Right cardiac atrium (tissue), 5 donors: ENCODE results near the gene PDGFC. TPM values are rescaled to one million over a fixed set of nuclear protein-coding genes. Genes with fewer than 3 reads are reported as not detected.
A peak's percentile ranks its signal among the peaks of the same experiment; 100 is the strongest.

ENCODE experiments used
- ATAC-seq, 2 donors: fragments of 200-7000 bp; cut with Tn5 transposase; one replicate each; pipeline versions ENCODE4 v1.8.0 to v1.9.1; 2020; ENCODE audit warnings: moderate library complexity in 2 of 2, mild to moderate bottlenecking in 1 of 2
- DNase-seq, 3 donors: peaks; one replicate each; pipeline ENCODE4 v3.0.0-alpha.2; 2020
- H3K27ac ChIP-seq: one replicate; pipeline ENCODE4 v1.5.1; 2013; ENCODE audit warnings: mild to moderate bottlenecking, low read length, control low read depth, moderate library complexity
- H3K27me3 ChIP-seq: one replicate; pipeline ENCODE4 v1.6.1; 2013; ENCODE audit not compliant: control insufficient read depth, insufficient read depth
- H3K4me1 ChIP-seq: one replicate; pipeline ENCODE4 v1.6.1; 2013; ENCODE audit warnings: low read length; ENCODE audit not compliant: control insufficient read depth, insufficient read depth
- H3K4me3 ChIP-seq: one replicate; pipeline ENCODE4 v1.5.1; 2013; ENCODE audit warnings: low read length, control low read depth
- H3K9me3 ChIP-seq: one replicate; pipeline ENCODE4 v1.6.1; 2013; ENCODE audit warnings: low read length; ENCODE audit not compliant: control insufficient read depth
- WGBS: extraction: QIAGEN DNeasy Blood & Tissue Kit; methylation state at CpG from one replicate; pipeline ENCODE4 v1.1.7; 2013; 5-methylcytosine and 5-hydroxymethylcytosine counted together
- intact Hi-C, 4 donors: fragments of 100-400 bp; cut with DNase I; formaldehyde crosslinking; loops; one replicate each; pipeline versions ENCODE4 v1.11.0 to v1.14.0; 2022 to 2023
- polyA plus RNA-seq: library from polyadenylated mRNA; stranded (reverse); fragments of 200-250 nt; gene quantifications from one replicate; pipeline ENCODE4 v1.2.3, GENCODE V29; 2013
- total RNA-seq, 4 donors: library from RNA; stranded (reverse); fragmentation: NEBNext Ultra II Directional; extraction: Animal tissue kit (Norgen Biotek cat#: 25700); gene quantifications; one replicate each; pipeline ENCODE4 v1.2.1, GENCODE V29; 2021
- donor health status: healthy with polysubstance abuse.
- donor health status: DM: no; HTN: yes; CAD: no.
- donor health status: DM: no; HTN: no; CAD: no.
- donor health status: DM: no; HTN: yes; CAD: no; lungs with severe emphysema.
- donor health status: DM: yes; HTN: yes; CAD: no.

PDGFC gene
- total and polyA plus RNA-seq, 5 donors = 6.5 to 17.9 (median 15.2) TPM

GRCh38 chr4:156972379-156973015, 898 bp upstream of the PDGFC start:
- ATAC-seq = no peak
- peak overlapping the region; percentile 75 for H3K27ac ChIP-seq
- no peaks in the 10 kb centered on the region for H3K9me3 ChIP-seq
- DNase-seq = no peak
- no peaks in the 10 kb centered on the region for H3K27me3 ChIP-seq
- H3K4me1 ChIP-seq = no peaks in the 10 kb centered on the region
- intact Hi-C loops = loop anchor here in 2 of 4 donors (10.0 kb wide), 2 partner anchors 72 to 488 kb away; no protein-coding TSS in a partner anchor
- H3K4me3 ChIP-seq = peak overlapping the region; percentile 100
- WGBS = 13% methylated on average over 8 of the region's 8 CpGs

DNA sequence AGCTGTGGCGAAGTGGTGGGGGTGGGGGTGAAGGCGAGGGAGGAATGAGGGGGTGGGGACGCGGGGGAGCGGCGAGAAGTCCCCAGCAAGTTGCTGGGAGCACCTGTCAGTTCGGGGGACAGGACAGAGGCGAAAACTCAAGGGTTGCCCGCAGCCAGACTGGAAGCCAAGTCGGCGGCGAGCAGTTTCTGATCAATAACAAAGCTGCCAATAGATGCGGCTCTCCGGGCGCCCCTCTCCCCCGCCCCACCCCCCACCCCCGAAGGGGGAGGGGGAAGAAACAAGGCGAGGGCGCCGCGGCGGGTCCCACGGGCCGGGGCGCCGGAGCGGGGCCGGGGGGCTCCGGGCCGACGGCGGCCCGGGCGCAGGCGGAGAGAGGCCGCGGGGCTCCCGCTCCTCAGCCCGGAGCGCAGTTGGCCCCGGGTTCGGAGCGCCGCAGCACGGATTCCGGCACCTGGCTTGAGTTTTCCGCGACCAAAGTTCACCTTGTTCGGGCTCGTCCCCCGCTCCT, 379 bp downstream of the PDGFC start:
- 1% methylated on average over 50 of the region's 51 CpGs for WGBS
- Histone ChIP-seq H3K27me3 (no peaks in the 10 kb centered on the region), H3K4me3 (peak overlapping the region; percentile 100), H3K9me3 (no peaks in the 10 kb centered on the region), H3K27ac (peak overlapping the region; percentile 99), H3K4me1 (no peaks in the 10 kb centered on the region)
- ATAC-seq = peak; percentile 7 to 8
- intact Hi-C loops = loop anchor here in 2 of 4 donors (10.0 kb wide), 2 partner anchors 74 to 486 kb away; no protein-coding TSS in a partner anchor
- DNase-seq = peak; percentile 24 to 64 (median 60)

DNA sequence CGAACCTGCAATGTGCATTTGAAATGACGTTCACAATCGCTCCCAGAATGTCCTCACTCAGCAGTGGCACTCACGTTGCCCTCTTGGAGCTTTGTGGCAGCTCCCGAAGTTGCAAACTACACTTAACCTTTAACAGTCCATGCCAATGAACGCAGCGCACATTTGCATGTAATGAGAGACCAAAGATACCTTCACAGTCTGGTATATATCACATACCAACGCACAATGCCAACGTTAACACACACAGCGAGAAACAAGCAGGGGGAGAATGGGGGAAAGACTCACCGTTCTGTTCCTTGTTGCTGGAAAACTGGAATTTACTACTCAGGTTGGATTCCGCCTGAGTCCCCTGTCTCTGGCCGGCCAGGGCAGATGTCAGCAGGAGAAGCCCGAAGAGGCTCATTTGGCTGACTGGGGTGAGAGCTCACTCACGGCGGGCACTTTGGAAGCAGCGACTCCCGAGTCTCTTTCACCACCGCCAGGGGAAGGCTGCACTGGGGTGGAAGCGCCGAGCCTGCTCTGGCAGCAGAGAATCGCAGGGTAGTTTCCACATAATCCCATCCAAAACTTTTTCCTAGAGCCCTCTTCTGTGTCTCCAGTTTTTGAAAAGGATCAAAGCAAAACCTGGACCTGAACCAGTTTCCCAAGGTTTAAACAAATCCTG, 966 bp downstream of the PDGFC start:
- Histone ChIP-seq H3K4me1 (no peaks in the 10 kb centered on the region), H3K27ac (peak overlapping the region; percentile 91), H3K9me3 (no peaks in the 10 kb centered on the region), H3K4me3 (peak overlapping the region; percentile 100), H3K27me3 (no peaks in the 10 kb centered on the region)
- peak; percentile 67 to 86 (median 82) for DNase-seq
- intact Hi-C loops = loop anchor here in 2 of 4 donors (10.0 kb wide), 2 partner anchors 74 to 486 kb away; no protein-coding TSS in a partner anchor
- 2% methylated on average over 22 of the region's 22 CpGs for WGBS
- ATAC-seq = peak; percentile 54 to 78

GRCh38 chr4:156969911-156970310, 1.7 kb downstream of the PDGFC start:
- Histone ChIP-seq H3K4me3 (peak overlapping the region; percentile 100), H3K27ac (peak overlapping the region; percentile 91), H3K27me3 (no peaks in the 10 kb centered on the region), H3K9me3 (no peaks in the 10 kb centered on the region), H3K4me1 (no peaks in the 10 kb centered on the region)
- intact Hi-C loops = loop anchor here (10.0 kb wide), 3 partner anchors 75 to 495 kb away; no protein-coding TSS in a partner anchor
- no peak for DNase-seq
- 7% methylated on average over 2 of the region's 2 CpGs for WGBS
- ATAC-seq = no peak

DNA sequence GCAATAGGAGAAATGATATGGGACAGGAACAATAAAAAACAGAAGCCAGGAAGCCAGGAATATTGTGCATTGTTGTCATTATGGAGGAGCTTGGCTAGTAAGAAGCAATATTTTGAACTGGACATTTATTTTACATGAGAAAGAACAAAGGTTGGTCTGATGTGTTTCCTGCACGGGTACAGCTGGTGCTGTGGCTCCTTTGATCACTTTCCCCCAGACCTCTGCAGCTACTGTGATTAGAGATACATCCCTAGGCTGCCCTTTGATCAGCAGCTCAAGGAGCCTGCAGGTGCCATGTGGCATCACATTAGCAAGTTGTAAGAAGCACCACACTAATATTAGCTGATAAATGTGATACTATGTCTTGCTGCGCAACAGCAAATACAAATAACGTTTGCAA, 2.5 kb downstream of the PDGFC start:
- ATAC-seq (no peak), DNase-seq (no peak)
- H3K9me3 ChIP-seq = no peaks in the 10 kb centered on the region
- no peaks in the 10 kb centered on the region for H3K27me3 ChIP-seq
- 59% methylated on average over 3 of the region's 3 CpGs for WGBS
- H3K4me3 ChIP-seq = peak overlapping the region; percentile 100
- intact Hi-C loops = loop anchor here in 2 of 4 donors (10.0 kb wide), 2 partner anchors 484 to 494 kb away; no protein-coding TSS in a partner anchor
- H3K27ac ChIP-seq = peak overlapping the region; percentile 72
- no peaks in the 10 kb centered on the region for H3K4me1 ChIP-seq

- Histone ChIP-seq H3K27me3 (no peaks in the 10 kb centered on the region), H3K27ac (no peak overlapping the region), H3K4me1 (no peaks in the 10 kb centered on the region), H3K9me3 (no peaks in the 10 kb centered on the region), H3K4me3 (no peak overlapping the region)
- ATAC-seq (peak; percentile 68 to 70), DNase-seq (peak; percentile 38 to 61 (median 55))
- WGBS = 19% methylated on average over 2 of the region's 2 CpGs
- intact Hi-C loops = loop anchor here in 2 of 4 donors (10.0 kb wide), 2 partner anchors 484 to 494 kb away; no protein-coding TSS in a partner anchor
These were observed 3.1 kb downstream of the PDGFC start for GRCh38 chr4:156968479-156968984.

DNA sequence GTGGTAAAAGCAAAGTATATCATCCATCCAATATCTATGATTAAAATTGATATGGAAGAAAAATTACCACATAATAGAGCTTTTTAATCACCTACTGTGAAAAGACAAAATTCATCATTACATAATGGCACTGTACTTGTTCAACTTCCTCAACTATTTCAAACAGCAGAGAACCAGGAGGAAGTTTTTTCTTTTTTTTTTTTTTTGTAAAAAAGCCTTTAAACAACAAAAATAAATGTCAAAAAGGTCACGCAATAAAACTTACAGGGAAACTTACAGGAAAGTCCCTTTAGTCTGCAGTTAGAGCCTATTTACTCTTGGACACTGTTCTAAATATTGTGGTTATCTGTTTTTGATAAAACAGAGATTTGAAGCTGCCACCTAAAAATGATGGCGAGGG, 4.8 kb downstream of the PDGFC start:
- intact Hi-C loops = loop anchor here in 2 of 4 donors (10.0 kb wide), 2 partner anchors 482 to 492 kb away; no protein-coding TSS in a partner anchor
- ATAC-seq = no peak
- Histone ChIP-seq H3K4me1 (no peaks in the 10 kb centered on the region), H3K4me3 (no peak overlapping the region), H3K9me3 (no peaks in the 10 kb centered on the region), H3K27ac (no peak overlapping the region), H3K27me3 (no peaks in the 10 kb centered on the region)
- DNase-seq = no peak
- WGBS = 66% methylated on average over 2 of the region's 2 CpGs

GRCh38 chr4:156963419-156963818, 8.2 kb downstream of the PDGFC start:
- intact Hi-C loops = loop anchor here in 2 of 4 donors (10.0 kb wide), 2 partner anchors 479 to 489 kb away; no protein-coding TSS in a partner anchor
- no peak for ATAC-seq
- Histone ChIP-seq H3K4me1 (no peaks in the 10 kb centered on the region), H3K9me3 (no peaks in the 10 kb centered on the region), H3K27ac (no peak overlapping the region), H3K4me3 (no peak overlapping the region), H3K27me3 (no peaks in the 10 kb centered on the region)
- 68% methylated on average over 3 of the region's 3 CpGs for WGBS
- DNase-seq = no peak

- Histone ChIP-seq H3K9me3 (no peaks in the 10 kb centered on the region), H3K4me3 (no peak overlapping the region), H3K27ac (no peak overlapping the region), H3K4me1 (no peaks in the 10 kb centered on the region), H3K27me3 (no peaks in the 10 kb centered on the region)
- DNase-seq = no peak
- WGBS = 52% methylated on average over 3 of the region's 3 CpGs
- ATAC-seq = peak in 1 of 2 donors; percentile 52
- intact Hi-C loops = loop anchor here in 2 of 4 donors (10.0 kb wide), 2 partner anchors 478 to 488 kb away; no protein-coding TSS in a partner anchor
These were observed 9.0 kb downstream of the PDGFC start for GRCh38 chr4:156962528-156962974.

- Histone ChIP-seq H3K27me3 (no peaks in the 10 kb centered on the region), H3K9me3 (no peaks in the 10 kb centered on the region), H3K4me3 (no peak overlapping the region), H3K4me1 (no peaks in the 10 kb centered on the region), H3K27ac (no peak overlapping the region)
- DNase-seq (no peak), ATAC-seq (no peak)
- intact Hi-C loops = loop anchor here in 2 of 4 donors (10.0 kb wide), 2 partner anchors 477 to 487 kb away; no protein-coding TSS in a partner anchor
- 71% methylated on average over 3 of the region's 3 CpGs for WGBS
These were observed 9.6 kb downstream of the PDGFC start for GRCh38 chr4:156962058-156962358.
